Gastroesophageal sphincter (tissue), 4 donors: ENCODE data around the gene HOXB2. TPM values are rescaled to one million over a fixed set of nuclear protein-coding genes. Genes with fewer than 3 reads are reported as not detected.
"Not testable (repeated sequence)": the region's sequence is repeated elsewhere in the genome, so short reads cannot be mapped to it uniquely, and the experiment has no call there.

ENCODE experiments used
- ATAC-seq: fragments of 150-250 bp; one replicate; pipeline ENCODE4 v1.9.1; 2016; ENCODE audit warnings: mild to moderate bottlenecking, moderate library complexity
- H3K27ac ChIP-seq, 4 donors: fragments of 200-600 bp; sonication (generic) in 3 of 4; 1 replicate in 3 of 4; 2 replicates in 1 of 4; pipeline ENCODE4 v1.5.1; 2016 to 2019
- H3K27me3 ChIP-seq: fragments of 200-600 bp; sonication (generic); one replicate; pipeline ENCODE4 v1.5.1; 2019
- H3K36me3 ChIP-seq, 2 donors: fragments of 200-600 bp; sonication (generic); one replicate each; pipeline ENCODE4 v1.5.1; 2019; ENCODE audit warnings: control low read depth in 1 of 2
- H3K4me1 ChIP-seq, 3 donors: fragments of 200-600 bp; sonication (generic); 1 replicate in 2 of 3; 2 replicates in 1 of 3; pipeline ENCODE4 v1.5.1; 2016 to 2019; ENCODE audit warnings: control low read depth in 2 of 3
- H3K4me3 ChIP-seq, 2 donors: fragments of 200-600 bp; sonication (generic); one replicate each; pipeline ENCODE4 v1.5.1; 2019; ENCODE audit warnings: mild to moderate bottlenecking in 1 of 2, moderate library complexity in 1 of 2
- H3K9me3 ChIP-seq, 3 donors: fragments of 200-600 bp; sonication (generic); one replicate each; pipeline ENCODE4 v1.5.1; 2017 to 2019; ENCODE audit warnings: control low read depth in 2 of 3
- EP300 ChIP-seq: sonication (generic); formaldehyde crosslinking; IDR thresholded peaks from one replicate; pipeline ENCODE4 v1.6.1; 2017; ENCODE audit warnings: antibody characterized with exemption, mild to moderate bottlenecking
- POLR2A ChIP-seq, 2 donors: fragments of 450-650 bp; IDR thresholded peaks; one replicate each; pipeline ENCODE4 v1.6.1; 2017; ENCODE audit warnings: antibody characterized with exemption in 2 of 2, mild to moderate bottlenecking in 2 of 2, moderate library complexity in 1 of 2
- POLR2AphosphoS5 ChIP-seq: sonication (generic); formaldehyde crosslinking; IDR thresholded peaks from one replicate; pipeline ENCODE4 v1.6.1; 2017; ENCODE audit warnings: antibody characterized with exemption
- WGBS, 2 donors: methylation state at CpG; one replicate each; pipeline ENCODE4 v1.1.5; 2018; ENCODE audit warnings: low coverage in 1 of 2; 5-methylcytosine and 5-hydroxymethylcytosine counted together
- total RNA-seq, 4 donors: library from RNA; depleted of rRNA; stranded (reverse); fragments of >200 nt; gene quantifications; one replicate each; pipeline ENCODE4 v1.1.0, GENCODE V29; 2016
- TF ChIP-seq, protein P1 (sequence below), 4 experiments: fragments of 200-600 bp in 2 of 4; fragments of 450-650 bp in 2 of 4; sonication (generic) in 1 of 4; IDR thresholded peaks; one replicate each; pipeline ENCODE4 v1.5.1; 2017 to 2019; ENCODE audit warnings: antibody characterized with exemption in 4 of 4, mild to moderate bottlenecking in 2 of 4, moderate library complexity in 2 of 4

HOXB2 gene
- total RNA-seq, 4 donors from 2014 or later: 28.7 to 65.2 (median 38.8) TPM

- H3K27me3 ChIP-seq: no peaks in the 10 kb centered on the region
- WGBS, 2 donors: 55 to 76% methylated on average over 2 to 3 of the region's 4 CpGs
- H3K4me1 ChIP-seq: peaks cover 0 to 18% (median 8%) of the 10 kb centered on the region in 3 donors
- TF ChIP-seq, protein P1, sequence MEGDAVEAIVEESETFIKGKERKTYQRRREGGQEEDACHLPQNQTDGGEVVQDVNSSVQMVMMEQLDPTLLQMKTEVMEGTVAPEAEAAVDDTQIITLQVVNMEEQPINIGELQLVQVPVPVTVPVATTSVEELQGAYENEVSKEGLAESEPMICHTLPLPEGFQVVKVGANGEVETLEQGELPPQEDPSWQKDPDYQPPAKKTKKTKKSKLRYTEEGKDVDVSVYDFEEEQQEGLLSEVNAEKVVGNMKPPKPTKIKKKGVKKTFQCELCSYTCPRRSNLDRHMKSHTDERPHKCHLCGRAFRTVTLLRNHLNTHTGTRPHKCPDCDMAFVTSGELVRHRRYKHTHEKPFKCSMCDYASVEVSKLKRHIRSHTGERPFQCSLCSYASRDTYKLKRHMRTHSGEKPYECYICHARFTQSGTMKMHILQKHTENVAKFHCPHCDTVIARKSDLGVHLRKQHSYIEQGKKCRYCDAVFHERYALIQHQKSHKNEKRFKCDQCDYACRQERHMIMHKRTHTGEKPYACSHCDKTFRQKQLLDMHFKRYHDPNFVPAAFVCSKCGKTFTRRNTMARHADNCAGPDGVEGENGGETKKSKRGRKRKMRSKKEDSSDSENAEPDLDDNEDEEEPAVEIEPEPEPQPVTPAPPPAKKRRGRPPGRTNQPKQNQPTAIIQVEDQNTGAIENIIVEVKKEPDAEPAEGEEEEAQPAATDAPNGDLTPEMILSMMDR (IDR thresholded peaks at IDR 0.05): no peak
- TF ChIP-seq EP300: no peak
- no peak for TF ChIP-seq POLR2AphosphoS5
- TF ChIP-seq POLR2A (IDR thresholded peaks at IDR 0.05): no peak
- H3K36me3 ChIP-seq: peaks cover 0 to 5% of the 10 kb centered on the region in 2 donors
- H3K9me3 ChIP-seq: no peaks in the 10 kb centered on the region
- peak overlapping the region in 3 of 4 donors; percentile 96 to 98 (median 97) for H3K27ac ChIP-seq
- ATAC-seq: no peak
- no peak overlapping the region for H3K4me3 ChIP-seq
Measured at GRCh38 chr17:48539177-48539576, 5.7 kb downstream of the HOXB2 start.

DNA sequence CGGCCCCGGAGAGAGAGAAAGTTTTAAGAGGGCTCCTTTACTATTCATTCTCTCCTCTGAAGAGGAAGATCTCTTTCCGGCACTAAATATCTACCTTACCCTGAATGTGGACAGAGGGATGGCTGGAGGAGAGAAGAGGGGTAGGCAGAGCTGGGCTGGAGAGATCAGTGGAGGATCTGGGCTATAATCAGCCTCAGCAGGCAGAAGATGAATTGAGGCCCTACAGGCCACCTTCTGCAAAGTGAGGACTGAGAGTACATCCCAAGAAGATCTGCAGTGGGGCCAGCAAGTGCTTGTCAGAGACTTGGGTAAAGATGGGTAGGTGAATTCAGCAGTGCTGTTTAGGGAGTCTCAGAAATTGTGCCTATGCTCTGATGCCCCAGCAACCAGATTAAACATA, 7.6 kb downstream of the HOXB2 start:
- no peak for ATAC-seq
- no peak overlapping the region for H3K4me3 ChIP-seq
- TF ChIP-seq POLR2AphosphoS5 (no peak), POLR2A (IDR thresholded peaks at IDR 0.05) (no peak), EP300 (no peak)
- TF ChIP-seq, protein P1 (IDR thresholded peaks at IDR 0.05): no peak
- peaks cover 0 to 18% (median 8%) of the 10 kb centered on the region in 3 donors for H3K4me1 ChIP-seq
- no peaks in the 10 kb centered on the region for H3K27me3 ChIP-seq
- no peaks in the 10 kb centered on the region for H3K36me3 ChIP-seq
- no peak overlapping the region for H3K27ac ChIP-seq
- 40 to 100% methylated on average over 1 of the region's 3 CpGs for WGBS, 2 donors
- no peaks in the 10 kb centered on the region for H3K9me3 ChIP-seq

DNA sequence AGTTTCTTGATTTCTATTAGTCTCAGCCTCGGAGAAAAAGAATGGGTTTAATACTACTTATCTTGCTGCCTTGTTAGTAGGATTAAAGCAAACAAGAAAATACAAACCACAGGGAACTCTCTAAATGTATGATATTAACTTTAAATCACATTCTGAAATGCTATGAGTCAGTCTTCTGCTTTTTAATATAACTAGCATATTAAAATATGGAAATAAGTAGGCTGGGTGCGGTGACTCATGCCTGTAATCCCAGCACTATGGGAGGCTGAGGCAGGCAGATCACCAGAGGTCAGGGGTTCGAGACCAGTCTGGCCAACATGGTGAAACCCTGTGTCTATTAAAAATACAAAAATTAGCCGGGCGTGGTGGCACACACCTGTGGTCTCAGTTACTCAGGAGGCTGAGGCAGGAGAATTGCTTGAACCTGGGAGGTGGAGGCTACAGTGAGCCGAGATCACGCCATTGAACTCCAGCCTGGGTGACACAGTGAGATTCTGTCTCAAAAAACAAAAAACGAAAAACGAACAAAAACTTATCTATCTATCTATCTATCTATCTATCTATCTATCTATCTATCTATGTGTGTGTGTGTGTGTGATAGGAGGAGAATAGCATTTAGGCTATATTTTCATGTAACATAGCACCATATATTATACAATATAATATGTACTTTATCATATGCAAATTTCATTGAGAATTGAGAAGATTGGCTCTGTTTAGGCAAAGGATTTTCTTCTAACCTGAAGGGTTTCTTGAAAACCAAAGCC, 8.9 kb downstream of the HOXB2 start:
- peaks cover 0 to 13% (median 6%) of the 10 kb centered on the region in 3 donors for H3K4me1 ChIP-seq
- not testable (repeated sequence) for H3K9me3 ChIP-seq, H3K36me3 ChIP-seq, H3K4me3 ChIP-seq, H3K27me3 ChIP-seq, H3K27ac ChIP-seq, ATAC-seq
- WGBS, 2 donors: 87 to 92% methylated on average over 5 to 9 of the region's 9 CpGs

DNA sequence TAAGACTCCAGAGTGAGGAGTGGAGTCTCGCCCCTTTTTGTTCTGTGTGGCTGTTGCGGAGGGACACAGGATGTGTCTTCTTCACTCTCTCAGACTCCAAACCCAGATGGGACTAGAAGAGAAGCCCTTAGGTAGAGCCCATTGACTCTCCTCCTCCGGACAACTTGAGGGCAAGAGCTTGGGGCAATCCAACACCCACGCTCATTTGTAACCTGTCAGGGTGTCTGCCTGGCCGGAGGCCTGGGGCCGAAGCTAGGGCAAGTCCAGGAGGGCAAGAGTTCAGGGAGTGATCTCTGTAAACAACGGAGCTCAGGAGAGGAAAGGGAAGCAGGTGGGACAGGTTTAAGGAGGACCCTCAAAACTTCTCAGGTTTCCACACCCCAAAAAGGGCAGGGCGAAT, 12.6 kb downstream of the HOXB2 start:
- Histone ChIP-seq H3K4me1 (no peaks in the 10 kb centered on the region), H3K9me3 (no peaks in the 10 kb centered on the region)

DNA sequence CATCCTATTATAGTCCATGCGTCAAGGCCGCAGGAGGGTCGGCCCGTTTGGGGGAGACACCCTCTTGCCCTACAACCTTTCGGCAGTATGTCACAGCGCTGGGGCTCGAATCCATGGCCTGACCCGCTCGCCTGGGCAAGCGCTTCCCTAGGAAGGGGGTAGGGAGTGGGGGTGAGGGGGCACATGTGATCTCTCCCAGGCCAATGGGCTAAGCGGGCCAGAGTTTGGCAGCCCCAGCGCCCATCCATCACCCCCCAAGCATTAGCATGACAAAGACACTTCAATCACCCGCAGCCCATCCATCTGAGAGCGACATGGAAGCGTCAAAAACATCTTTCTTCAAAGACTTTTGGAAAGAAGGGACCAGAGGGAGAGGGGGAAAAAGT, 14.0 kb downstream of the HOXB2 start, which contains the start of gene HOXB1:
Gene HOXB1, minus strand, starts transcription at position 125 of the 386 bp plus-strand sequence. Its CDS starts 107 bp downstream, at position 18.
- no peaks in the 10 kb centered on the region for H3K9me3 ChIP-seq
- 100% methylated on average over 2 of the region's 15 CpGs; no CpG with 5 or more reads in 1 of the 2 donors for WGBS, 2 donors
- H3K36me3 ChIP-seq: no peaks in the 10 kb centered on the region
- no peak within 1 kb of the TSS for H3K4me3 ChIP-seq
- H3K27me3 ChIP-seq: peaks cover 14% of the 10 kb centered on the region
- ATAC-seq: no peak
- no peak within 1 kb of the TSS for H3K27ac ChIP-seq
- TF ChIP-seq POLR2AphosphoS5 (no peak), POLR2A (IDR thresholded peaks at IDR 0.05) (no peak), EP300 (no peak)
- TF ChIP-seq, protein P1 (IDR thresholded peaks at IDR 0.05): no peak
- H3K4me1 ChIP-seq: no peaks in the 10 kb centered on the region

More for the DNA sequence above, 12.6 kb downstream of the HOXB2 start:
- TF ChIP-seq, protein P1 (IDR thresholded peaks at IDR 0.05): no peak
- no peak for TF ChIP-seq POLR2AphosphoS5
- TF ChIP-seq POLR2A (IDR thresholded peaks at IDR 0.05): no peak
- TF ChIP-seq EP300: no peak
- ATAC-seq: no peak
- H3K27ac ChIP-seq: no peak overlapping the region
- no peaks in the 10 kb centered on the region for H3K36me3 ChIP-seq
- H3K27me3 ChIP-seq: peaks cover 4% of the 10 kb centered on the region
- WGBS, 2 donors: 98 to 100% methylated on average over 3 to 5 of the region's 8 CpGs
- no peak overlapping the region for H3K4me3 ChIP-seq
